Measurements from ENCODE around the gene ECHDC1.

The ECHDC1 gene

GRCh38 chr6:127290391-127291265 is 52.8 kb downstream of the ECHDC1 start:
- ChIA-PET POLR2A (no interaction called here), CTCF (interaction anchor here (1.8 kb wide), 1 partner anchor 24 kb away, joined by 4 read pairs; the partner anchor contains the start of gene RNF146)
- Histone ChIP-seq H3K9me3 (ENCODE audit: control extremely low read depth in 1 of 5, control insufficient read depth in 4 of 5, insufficient read depth in 2 of 5, low read depth in 1 of 5, low read length in 4 of 5) (no peaks in the 10 kb centered on the region), H3K27me3 (replicated peaks in 2 of 5; ENCODE audit: control insufficient read depth in 4 of 5, insufficient read depth in 5 of 5, low read length in 4 of 5) (no peaks in the 10 kb centered on the region), H3K36me3 (ENCODE audit: control insufficient read depth in 4 of 4, insufficient read depth in 4 of 4, low read length in 3 of 4) (peaks cover 20 to 32% (median 25%) of the 10 kb centered on the region in 4 experiments), H3K4me1 (ENCODE audit: control extremely low read depth in 1 of 4, control insufficient read depth in 4 of 4, insufficient read depth in 4 of 4, low read length in 3 of 4) (no peaks in the 10 kb centered on the region), H3K27ac (ENCODE audit: insufficient read depth in 1 of 2, low read depth in 1 of 2, low read length in 2 of 2, poor library complexity in 1 of 2, severe bottlenecking in 2 of 2) (no peak overlapping the region), H3K4me3 (ENCODE audit: control insufficient read depth in 1 of 7, extremely low read depth in 1 of 7, insufficient read depth in 4 of 7, low read depth in 2 of 7, low read length in 6 of 7) (no peak overlapping the region)
- DNase-seq, result no peak
- WGBS (ENCODE audit: insufficient coverage), result 100% methylated on average over 2 of the region's 4 CpGs

DNA sequence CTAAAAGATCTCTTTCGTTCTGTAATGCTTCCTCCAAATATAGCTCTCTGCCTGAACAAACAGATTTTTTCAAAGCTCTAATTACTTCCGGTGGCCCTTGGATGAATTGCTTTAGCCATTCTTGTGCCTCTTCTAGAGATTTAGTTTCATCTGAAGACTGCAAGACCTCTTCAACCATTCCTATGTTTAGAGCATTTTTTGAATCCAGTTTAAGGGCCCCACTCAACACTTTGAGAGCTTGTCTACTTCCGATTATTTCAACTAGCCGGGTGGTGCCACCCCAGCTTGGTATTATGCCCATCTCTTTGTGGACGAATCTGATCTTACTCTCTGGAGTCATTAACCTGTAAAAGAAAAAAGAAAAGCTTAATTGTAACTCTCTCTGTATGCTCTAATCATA is 53.5 kb downstream of the ECHDC1 start:
- CTCF ChIA-PET, result interaction anchor here (1.1 to 1.8 kb wide), 3 partner anchors 12 to 23 kb away, joined by 3 to 6 read pairs (median 4); partner anchors contain the start of gene RNF146
- Histone ChIP-seq H3K4me1 (ENCODE audit: control extremely low read depth in 1 of 4, control insufficient read depth in 4 of 4, insufficient read depth in 4 of 4, low read length in 3 of 4) (no peaks in the 10 kb centered on the region), H3K4me3 (ENCODE audit: control insufficient read depth in 1 of 7, extremely low read depth in 1 of 7, insufficient read depth in 4 of 7, low read depth in 2 of 7, low read length in 6 of 7) (no peak overlapping the region), H3K9me3 (ENCODE audit: control extremely low read depth in 1 of 5, control insufficient read depth in 4 of 5, insufficient read depth in 2 of 5, low read depth in 1 of 5, low read length in 4 of 5) (no peaks in the 10 kb centered on the region), H3K36me3 (ENCODE audit: control insufficient read depth in 4 of 4, insufficient read depth in 4 of 4, low read length in 3 of 4) (peaks cover 20 to 35% (median 26%) of the 10 kb centered on the region in 4 experiments), H3K27me3 (replicated peaks in 2 of 5; ENCODE audit: control insufficient read depth in 4 of 5, insufficient read depth in 5 of 5, low read length in 4 of 5) (no peaks in the 10 kb centered on the region), H3K27ac (ENCODE audit: insufficient read depth in 1 of 2, low read depth in 1 of 2, low read length in 2 of 2, poor library complexity in 1 of 2, severe bottlenecking in 2 of 2) (no peak overlapping the region)
- WGBS (ENCODE audit: insufficient coverage), result 95% methylated on average over 2 of the region's 5 CpGs
- DNase-seq, result no peak
- POLR2A ChIA-PET, result no interaction called here

DNA sequence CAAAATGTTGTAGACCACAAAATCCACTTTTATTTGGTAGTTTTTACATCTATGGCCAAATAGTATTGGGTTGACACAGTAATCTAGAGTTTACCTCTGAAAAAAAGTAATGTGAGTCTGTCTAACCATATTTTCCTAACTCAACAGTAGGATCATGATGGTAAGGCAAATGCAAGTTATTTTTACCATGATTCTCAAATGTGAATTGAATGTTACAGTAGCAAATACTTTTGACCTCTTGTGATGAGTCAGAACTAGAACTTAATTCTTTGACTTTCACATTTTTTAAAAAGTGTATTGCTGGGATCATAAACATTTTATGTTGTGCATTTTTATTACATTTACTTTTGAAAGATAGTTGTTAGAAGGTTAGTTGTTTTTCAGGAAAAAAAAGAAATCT is 54.7 kb downstream of the ECHDC1 start:
- H3K27me3 ChIP-seq (replicated peaks in 2 of 5; ENCODE audit: control insufficient read depth in 4 of 5, insufficient read depth in 5 of 5, low read length in 4 of 5), result no peaks in the 10 kb centered on the region
- DNase-seq, result no peak
- no peaks in the 10 kb centered on the region for H3K9me3 ChIP-seq (ENCODE audit: control extremely low read depth in 1 of 5, control insufficient read depth in 4 of 5, insufficient read depth in 2 of 5, low read depth in 1 of 5, low read length in 4 of 5)
- peaks cover 23 to 36% (median 30%) of the 10 kb centered on the region in 4 experiments for H3K36me3 ChIP-seq (ENCODE audit: control insufficient read depth in 4 of 4, insufficient read depth in 4 of 4, low read length in 3 of 4)
- H3K4me1 ChIP-seq (ENCODE audit: control extremely low read depth in 1 of 4, control insufficient read depth in 4 of 4, insufficient read depth in 4 of 4, low read length in 3 of 4), result no peaks in the 10 kb centered on the region
- ChIA-PET POLR2A (no interaction called here), CTCF (interaction anchor here (0.6 kb wide), 1 partner anchor 991 kb away, joined by 3 read pairs; no protein-coding TSS in a partner anchor)
- no peak overlapping the region for H3K4me3 ChIP-seq (ENCODE audit: control insufficient read depth in 1 of 7, extremely low read depth in 1 of 7, insufficient read depth in 4 of 7, low read depth in 2 of 7, low read length in 6 of 7)
- no peak overlapping the region for H3K27ac ChIP-seq (ENCODE audit: insufficient read depth in 1 of 2, low read depth in 1 of 2, low read length in 2 of 2, poor library complexity in 1 of 2, severe bottlenecking in 2 of 2)

DNA sequence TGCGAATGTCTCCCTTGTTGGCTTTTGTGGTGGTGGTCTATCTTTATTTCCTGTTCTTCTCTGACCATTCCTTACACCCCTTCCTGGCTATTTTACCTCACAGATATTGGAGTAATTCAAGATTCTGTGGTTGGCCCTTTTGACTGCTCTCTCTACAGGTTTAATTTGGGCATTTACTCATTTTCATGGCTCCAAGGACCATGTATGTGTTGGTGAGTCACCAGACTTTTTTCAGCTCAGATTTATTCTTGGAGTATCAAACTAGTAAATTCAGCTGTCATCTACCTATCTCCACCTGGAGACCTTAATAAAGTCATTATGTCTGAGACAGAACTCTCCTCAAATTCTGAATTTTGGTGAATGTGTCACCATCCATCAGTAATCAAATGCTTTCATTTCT is 61.2 kb downstream of the ECHDC1 start:
- Histone ChIP-seq H3K27ac (ENCODE audit: insufficient read depth in 1 of 2, low read depth in 1 of 2, low read length in 2 of 2, poor library complexity in 1 of 2, severe bottlenecking in 2 of 2) (no peak overlapping the region), H3K36me3 (ENCODE audit: control insufficient read depth in 4 of 4, insufficient read depth in 4 of 4, low read length in 3 of 4) (peaks cover 23 to 41% (median 33%) of the 10 kb centered on the region in 4 experiments), H3K4me1 (ENCODE audit: control extremely low read depth in 1 of 4, control insufficient read depth in 4 of 4, insufficient read depth in 4 of 4, low read length in 3 of 4) (no peaks in the 10 kb centered on the region), H3K4me3 (ENCODE audit: control insufficient read depth in 1 of 7, extremely low read depth in 1 of 7, insufficient read depth in 4 of 7, low read depth in 2 of 7, low read length in 6 of 7) (no peak overlapping the region), H3K9me3 (ENCODE audit: control extremely low read depth in 1 of 5, control insufficient read depth in 4 of 5, insufficient read depth in 2 of 5, low read depth in 1 of 5, low read length in 4 of 5) (no peaks in the 10 kb centered on the region), H3K27me3 (replicated peaks in 2 of 5; ENCODE audit: control insufficient read depth in 4 of 5, insufficient read depth in 5 of 5, low read length in 4 of 5) (no peaks in the 10 kb centered on the region)
- CTCF ChIA-PET, result no interaction called here
- POLR2A ChIA-PET, result no interaction called here
- WGBS (ENCODE audit: insufficient coverage), result no CpG with 5 or more reads among the region's 1 CpG
- DNase-seq, result no peak

- Histone ChIP-seq H3K9me3 (ENCODE audit: control extremely low read depth in 1 of 5, control insufficient read depth in 4 of 5, insufficient read depth in 2 of 5, low read depth in 1 of 5, low read length in 4 of 5) (no peaks in the 10 kb centered on the region), H3K4me1 (ENCODE audit: control extremely low read depth in 1 of 4, control insufficient read depth in 4 of 4, insufficient read depth in 4 of 4, low read length in 3 of 4) (peaks cover 0 to 5% (median 0%) of the 10 kb centered on the region in 4 experiments), H3K36me3 (ENCODE audit: control insufficient read depth in 4 of 4, insufficient read depth in 4 of 4, low read length in 3 of 4) (peaks cover 12 to 31% (median 19%) of the 10 kb centered on the region in 4 experiments), H3K4me3 (ENCODE audit: control insufficient read depth in 1 of 7, extremely low read depth in 1 of 7, insufficient read depth in 4 of 7, low read depth in 2 of 7, low read length in 6 of 7) (no peak overlapping the region), H3K27ac (ENCODE audit: insufficient read depth in 1 of 2, low read depth in 1 of 2, low read length in 2 of 2, poor library complexity in 1 of 2, severe bottlenecking in 2 of 2) (no peak overlapping the region), H3K27me3 (replicated peaks in 2 of 5; ENCODE audit: control insufficient read depth in 4 of 5, insufficient read depth in 5 of 5, low read length in 4 of 5) (no peaks in the 10 kb centered on the region)
- no peak for DNase-seq
- 33% methylated on average over 1 of the region's 1 CpG for WGBS (ENCODE audit: insufficient coverage)
- CTCF ChIA-PET, result interaction anchor here (1.4 to 1.5 kb wide), 2 partner anchors 22 to 24 kb away, joined by 3 to 6 read pairs; no protein-coding TSS in a partner anchor
- POLR2A ChIA-PET, result no interaction called here
Measured at GRCh38 chr6:127279815-127280214, 63.6 kb downstream of the ECHDC1 start.

DNA sequence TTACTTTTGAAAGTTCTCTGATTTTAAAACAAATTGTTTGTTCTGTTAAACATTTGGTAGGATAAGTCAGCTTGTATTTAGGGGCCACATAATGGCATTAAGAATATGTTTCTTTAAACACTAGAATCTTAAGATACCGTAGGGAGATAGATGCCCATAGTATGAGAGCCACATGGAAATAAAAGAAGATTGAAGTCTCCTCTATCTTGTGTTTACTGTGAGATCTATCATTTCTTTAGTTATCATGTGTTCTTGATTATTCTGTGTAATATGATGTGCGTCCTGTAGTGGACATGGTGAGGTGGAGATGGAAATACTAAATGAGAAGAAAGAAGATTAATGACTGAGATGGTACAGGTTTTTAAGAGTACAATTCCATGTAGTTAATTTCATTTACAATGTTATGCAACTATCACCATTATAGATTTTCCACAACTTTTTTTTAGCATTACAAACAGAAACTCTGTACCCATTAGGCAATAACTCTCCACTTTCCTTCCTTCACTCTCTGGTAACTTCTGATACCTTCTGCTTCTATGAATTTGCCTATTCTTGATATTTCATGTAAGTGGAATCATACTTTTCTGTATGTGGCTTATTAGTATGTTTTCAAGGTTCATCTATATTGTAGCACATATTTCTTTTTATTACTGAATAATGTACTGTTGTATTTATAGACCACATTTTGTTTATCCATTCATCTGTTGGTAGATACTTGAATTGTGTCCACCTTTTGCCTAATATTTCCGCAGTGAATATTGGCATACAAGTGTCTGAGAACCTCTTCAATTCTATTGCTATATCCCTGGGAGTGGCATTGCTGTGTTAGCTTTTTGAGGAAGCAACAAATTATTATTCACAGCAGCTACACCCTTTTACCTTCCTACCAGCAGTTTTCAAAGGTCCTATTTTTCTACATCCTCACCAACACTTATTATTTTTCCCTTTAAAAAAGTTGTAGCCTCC is 65.2 kb downstream of the ECHDC1 start:
- no CpG with 5 or more reads among the region's 3 CpGs for WGBS (ENCODE audit: insufficient coverage)
- Histone ChIP-seq H3K9me3 (ENCODE audit: control extremely low read depth in 1 of 5, control insufficient read depth in 4 of 5, insufficient read depth in 2 of 5, low read depth in 1 of 5, low read length in 4 of 5) (no peaks in the 10 kb centered on the region), H3K4me1 (ENCODE audit: control extremely low read depth in 1 of 4, control insufficient read depth in 4 of 4, insufficient read depth in 4 of 4, low read length in 3 of 4) (peaks cover 0 to 5% (median 0%) of the 10 kb centered on the region in 4 experiments), H3K27ac (ENCODE audit: insufficient read depth in 1 of 2, low read depth in 1 of 2, low read length in 2 of 2, poor library complexity in 1 of 2, severe bottlenecking in 2 of 2) (no peak overlapping the region), H3K4me3 (ENCODE audit: control insufficient read depth in 1 of 7, extremely low read depth in 1 of 7, insufficient read depth in 4 of 7, low read depth in 2 of 7, low read length in 6 of 7) (no peak overlapping the region), H3K27me3 (replicated peaks in 2 of 5; ENCODE audit: control insufficient read depth in 4 of 5, insufficient read depth in 5 of 5, low read length in 4 of 5) (no peaks in the 10 kb centered on the region), H3K36me3 (ENCODE audit: control insufficient read depth in 4 of 4, insufficient read depth in 4 of 4, low read length in 3 of 4) (peaks cover 7 to 22% (median 16%) of the 10 kb centered on the region in 4 experiments)
- ChIA-PET POLR2A (no interaction called here), CTCF (interaction anchor here (1.4 to 1.5 kb wide), 2 partner anchors 23 to 26 kb away, joined by 3 to 6 read pairs; no protein-coding TSS in a partner anchor)
- DNase-seq, result no peak

Data from common myeloid progenitor, CD34-positive (primary cell).